ENCODE results near the gene CYB5D1.

The CYB5D1 gene

GRCh38 chr17:7854078-7854777 is 3.6 kb upstream of the CYB5D1 start:
- Histone ChIP-seq H3K18ac (ENCODE audit: low read length) (peak overlapping the region; percentile 35), H4K91ac (ENCODE audit: low read depth, low read length, poor library complexity) (no peak overlapping the region), H2BK12ac (ENCODE audit: low read length) (no peak overlapping the region), H3K9ac (ENCODE audit: low read depth, low read length, poor library complexity) (no peak overlapping the region), H3K4me1 (ENCODE audit: control insufficient read depth in 2 of 2, insufficient read depth in 1 of 2, low read depth in 1 of 2, low read length in 2 of 2) (peaks cover 32 to 39% of the 10 kb centered on the region in 2 donors), H4K8ac (ENCODE audit: low read depth, low read length) (no peak overlapping the region), H2BK5ac (ENCODE audit: low read length) (no peak overlapping the region), H2AK5ac (ENCODE audit: low read depth, low read length) (peak overlapping the region; percentile 71), H3K9me3 (replicated peaks in 1 of 2; ENCODE audit: control insufficient read depth in 2 of 2, insufficient read depth in 1 of 2, low read depth in 1 of 2, low read length in 2 of 2) (no peaks in the 10 kb centered on the region), H3K4me3 (ENCODE audit: low read length in 2 of 2) (peak overlapping the region in 1 of 2 donors; percentile 29), H2AFZ (ENCODE audit: low read length) (no peak overlapping the region), H3K36me3 (replicated peaks in 1 of 2; ENCODE audit: control insufficient read depth in 2 of 2, insufficient read depth in 2 of 2, low read length in 2 of 2) (peaks cover 35 to 66% of the 10 kb centered on the region in 2 donors), H3K4me2 (ENCODE audit: insufficient read depth, low read length, poor library complexity, severe bottlenecking) (peak overlapping the region; percentile 55), H3K27ac (replicated peaks; ENCODE audit: low read length) (peak overlapping the region; percentile 78), H3K4ac (ENCODE audit: low read length) (no peak overlapping the region), H3K79me1 (ENCODE audit: low read depth, low read length) (peaks cover 8% of the 10 kb centered on the region), H3K27me3 (ENCODE audit: control insufficient read depth in 3 of 3, insufficient read depth in 3 of 3, low read depth in 1 of 3, low read length in 3 of 3) (peaks cover 0 to 9% (median 0%) of the 10 kb centered on the region in 3 experiments), H3K14ac (ENCODE audit: low read length) (no peak overlapping the region), H2BK120ac (ENCODE audit: low read depth, low read length) (no peak overlapping the region), H2BK15ac (ENCODE audit: low read length) (no peak overlapping the region), H3K23ac (ENCODE audit: low read depth, low read length, poor library complexity) (no peak overlapping the region)
- WGBS, 2 donors (ENCODE audit: extremely low coverage in 2 of 2, insufficient read length in 2 of 2, insufficient replicate concordance in 1 of 2) = no CpG with 5 or more reads among the region's 31 CpGs
- no peak for DNase-seq (ENCODE audit: low spot score)

GRCh38 chr17:7854851-7855659 is 2.7 kb upstream of the CYB5D1 start, which contains the start of gene TMEM88:
Gene TMEM88 (plus strand): TSS chr17:7855066. CDS start chr17:7855075, 9 bp downstream.
- peak within 1 kb of the TSS; percentile 82 for H4K91ac ChIP-seq (ENCODE audit: low read depth, low read length, poor library complexity)
- peak within 1 kb of the TSS; percentile 93 for H2AFZ ChIP-seq (ENCODE audit: low read length)
- peak within 1 kb of the TSS; percentile 99 for H3K23ac ChIP-seq (ENCODE audit: low read depth, low read length, poor library complexity)
- H3K4me2 ChIP-seq (ENCODE audit: insufficient read depth, low read length, poor library complexity, severe bottlenecking) = peak within 1 kb of the TSS; percentile 100
- peak within 1 kb of the TSS; percentile 95 for H2BK120ac ChIP-seq (ENCODE audit: low read depth, low read length)
- H2BK12ac ChIP-seq (ENCODE audit: low read length) = peak within 1 kb of the TSS; percentile 100
- peak within 1 kb of the TSS; percentile 92 for H3K14ac ChIP-seq (ENCODE audit: low read length)
- no CpG with 5 or more reads among the region's 57 CpGs for WGBS, 2 donors (ENCODE audit: extremely low coverage in 2 of 2, insufficient read length in 2 of 2, insufficient replicate concordance in 1 of 2)
- peak within 1 kb of the TSS; percentile 98 for H3K9ac ChIP-seq (ENCODE audit: low read depth, low read length, poor library complexity)
- H3K4me3 ChIP-seq (ENCODE audit: low read length in 2 of 2) = peak within 1 kb of the TSS; percentile 63 to 93
- peaks cover 8% of the 10 kb centered on the region for H3K79me1 ChIP-seq (ENCODE audit: low read depth, low read length)
- H3K4me1 ChIP-seq (ENCODE audit: control insufficient read depth in 2 of 2, insufficient read depth in 1 of 2, low read depth in 1 of 2, low read length in 2 of 2) = peaks cover 32 to 39% of the 10 kb centered on the region in 2 donors
- peak within 1 kb of the TSS; percentile 92 for H2BK5ac ChIP-seq (ENCODE audit: low read length)
- no peaks in the 10 kb centered on the region for H3K9me3 ChIP-seq (replicated peaks in 1 of 2; ENCODE audit: control insufficient read depth in 2 of 2, insufficient read depth in 1 of 2, low read depth in 1 of 2, low read length in 2 of 2)
- H3K36me3 ChIP-seq (replicated peaks in 1 of 2; ENCODE audit: control insufficient read depth in 2 of 2, insufficient read depth in 2 of 2, low read length in 2 of 2) = peaks cover 29 to 65% of the 10 kb centered on the region in 2 donors
- H3K27ac ChIP-seq (replicated peaks; ENCODE audit: low read length) = peak within 1 kb of the TSS; percentile 80
- peaks cover 0 to 9% (median 0%) of the 10 kb centered on the region in 3 experiments for H3K27me3 ChIP-seq (ENCODE audit: control insufficient read depth in 3 of 3, insufficient read depth in 3 of 3, low read depth in 1 of 3, low read length in 3 of 3)
- DNase-seq (ENCODE audit: low spot score) = peak; percentile 83
- H3K18ac ChIP-seq (ENCODE audit: low read length) = peak within 1 kb of the TSS; percentile 100
- H2AK5ac ChIP-seq (ENCODE audit: low read depth, low read length) = peak within 1 kb of the TSS; percentile 100
- peak within 1 kb of the TSS; percentile 92 for H4K8ac ChIP-seq (ENCODE audit: low read depth, low read length)
- H2BK15ac ChIP-seq (ENCODE audit: low read length) = peak within 1 kb of the TSS; percentile 100
- peak within 1 kb of the TSS; percentile 94 for H3K4ac ChIP-seq (ENCODE audit: low read length)

GRCh38 chr17:7855660-7856010 is 2.2 kb upstream of the CYB5D1 start:
- H2BK15ac ChIP-seq (ENCODE audit: low read length) = peak overlapping the region; percentile 100
- H3K23ac ChIP-seq (ENCODE audit: low read depth, low read length, poor library complexity) = peak overlapping the region; percentile 99
- peaks cover 0 to 9% (median 0%) of the 10 kb centered on the region in 3 experiments for H3K27me3 ChIP-seq (ENCODE audit: control insufficient read depth in 3 of 3, insufficient read depth in 3 of 3, low read depth in 1 of 3, low read length in 3 of 3)
- H3K4ac ChIP-seq (ENCODE audit: low read length) = peak overlapping the region; percentile 94
- no peaks in the 10 kb centered on the region for H3K9me3 ChIP-seq (replicated peaks in 1 of 2; ENCODE audit: control insufficient read depth in 2 of 2, insufficient read depth in 1 of 2, low read depth in 1 of 2, low read length in 2 of 2)
- H3K4me1 ChIP-seq (ENCODE audit: control insufficient read depth in 2 of 2, insufficient read depth in 1 of 2, low read depth in 1 of 2, low read length in 2 of 2) = peaks cover 32 to 39% of the 10 kb centered on the region in 2 donors
- peak overlapping the region; percentile 63 to 93 for H3K4me3 ChIP-seq (ENCODE audit: low read length in 2 of 2)
- peak overlapping the region; percentile 100 for H3K18ac ChIP-seq (ENCODE audit: low read length)
- peak overlapping the region; percentile 80 for H3K27ac ChIP-seq (replicated peaks; ENCODE audit: low read length)
- H3K79me1 ChIP-seq (ENCODE audit: low read depth, low read length) = peaks cover 8% of the 10 kb centered on the region
- H3K4me2 ChIP-seq (ENCODE audit: insufficient read depth, low read length, poor library complexity, severe bottlenecking) = peak overlapping the region; percentile 100
- DNase-seq (ENCODE audit: low spot score) = no peak
- no CpG with 5 or more reads among the region's 15 CpGs for WGBS, 2 donors (ENCODE audit: extremely low coverage in 2 of 2, insufficient read length in 2 of 2, insufficient replicate concordance in 1 of 2)
- peak overlapping the region; percentile 93 for H2AFZ ChIP-seq (ENCODE audit: low read length)
- H4K91ac ChIP-seq (ENCODE audit: low read depth, low read length, poor library complexity) = peak overlapping the region; percentile 82
- H2BK5ac ChIP-seq (ENCODE audit: low read length) = peak overlapping the region; percentile 92
- peaks cover 26 to 65% of the 10 kb centered on the region in 2 donors for H3K36me3 ChIP-seq (replicated peaks in 1 of 2; ENCODE audit: control insufficient read depth in 2 of 2, insufficient read depth in 2 of 2, low read length in 2 of 2)
- H3K9ac ChIP-seq (ENCODE audit: low read depth, low read length, poor library complexity) = peak overlapping the region; percentile 98
- H4K8ac ChIP-seq (ENCODE audit: low read depth, low read length) = no peak overlapping the region
- peak overlapping the region; percentile 100 for H2AK5ac ChIP-seq (ENCODE audit: low read depth, low read length)
- peak overlapping the region; percentile 95 for H2BK120ac ChIP-seq (ENCODE audit: low read depth, low read length)
- no peak overlapping the region for H3K14ac ChIP-seq (ENCODE audit: low read length)
- H2BK12ac ChIP-seq (ENCODE audit: low read length) = peak overlapping the region; percentile 100

Data from neuronal stem cell (in vitro differentiated cells).